ENCODE measurements around the gene SLC11A2.

SLC11A2 gene

DNA sequence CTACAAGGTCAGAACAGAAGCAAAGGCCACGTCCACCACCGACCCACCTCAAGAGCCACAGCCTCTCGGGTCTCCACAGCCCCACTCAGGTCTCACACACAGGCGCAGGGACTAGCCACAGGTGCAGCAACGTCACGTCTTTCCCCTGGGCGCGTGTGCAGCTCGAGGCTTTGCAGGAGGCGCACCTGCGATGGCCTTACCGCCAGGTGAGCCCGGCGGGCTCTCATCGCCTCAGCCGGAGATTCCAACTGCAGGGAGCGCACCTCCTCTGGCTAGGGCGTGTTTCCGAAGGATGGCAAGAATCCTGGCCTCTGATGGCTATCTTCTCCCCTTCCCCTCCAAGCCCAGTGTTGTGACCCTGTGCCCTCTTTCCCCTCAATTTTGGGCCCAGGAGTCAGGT, 73.7 kb downstream of the SLC11A2 start, which contains the start of gene HIGD1C:
HIGD1C (plus strand) TSS at position 35 of the 400 bp plus-strand sequence. CDS start 1,455 bp downstream, outside the sequence.
- DNase-seq (ENCODE audit: low read depth), result no peak
- TF ChIP-seq CTCF (IDR thresholded peaks at IDR 0.05; ENCODE audit: control insufficient read depth, extremely low read depth, insufficient read depth), result no peak
- no peak within 1 kb of the TSS for H3K4me3 ChIP-seq (ENCODE audit: low read depth, low read length)

DNA sequence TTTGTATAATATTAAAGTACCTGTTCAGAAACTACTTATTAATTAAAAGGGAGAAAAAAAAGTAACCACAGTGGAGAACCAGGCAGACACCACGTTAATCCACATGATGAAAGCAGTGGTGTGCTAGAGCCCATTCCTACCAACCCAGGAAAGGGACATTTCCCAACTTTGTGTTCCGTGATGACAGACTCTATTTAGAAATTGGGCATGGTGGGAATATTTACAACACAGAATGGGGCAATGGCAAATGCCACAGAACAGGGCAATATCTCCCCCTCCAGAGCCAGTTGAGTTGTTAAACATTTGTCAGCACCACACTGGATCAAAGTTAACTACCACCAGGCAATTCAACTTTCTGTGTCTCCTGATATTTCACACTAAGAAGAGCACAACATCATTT, 75.1 kb downstream of the SLC11A2 start:
- TF ChIP-seq CTCF (IDR thresholded peaks at IDR 0.05; ENCODE audit: control insufficient read depth, extremely low read depth, insufficient read depth), result no peak
- no peak overlapping the region for H3K4me3 ChIP-seq (ENCODE audit: low read depth, low read length)
- DNase-seq (ENCODE audit: low read depth), result no peak

DNA sequence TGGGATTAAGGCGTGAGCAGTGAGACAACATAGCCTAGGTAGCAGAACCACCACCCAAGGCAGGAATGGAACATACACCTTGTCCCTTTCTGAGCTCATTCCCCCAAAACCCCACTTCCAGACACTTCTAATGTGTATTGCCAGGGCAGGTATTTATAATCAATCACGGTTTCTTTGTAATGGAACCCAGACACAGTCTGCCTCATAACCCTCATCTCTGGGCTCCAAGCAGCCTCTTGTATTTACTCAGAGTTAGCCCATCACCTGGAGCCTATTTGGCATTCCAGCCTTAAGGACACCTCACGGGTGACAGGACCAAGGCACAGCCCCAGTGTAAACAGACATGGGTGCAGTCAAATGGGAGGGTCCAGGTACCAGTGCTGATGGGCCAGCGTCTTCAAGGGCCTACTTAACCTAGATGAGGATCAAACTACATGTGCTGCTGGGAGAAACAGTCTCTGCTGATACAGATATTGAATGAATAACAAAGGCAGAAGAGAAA, 76.3 kb downstream of the SLC11A2 start:
- no peak overlapping the region for H3K4me3 ChIP-seq (ENCODE audit: low read depth, low read length)
- no peak for DNase-seq (ENCODE audit: low read depth)
- TF ChIP-seq CTCF (IDR thresholded peaks at IDR 0.05; ENCODE audit: control insufficient read depth, extremely low read depth, insufficient read depth), result no peak

DNA sequence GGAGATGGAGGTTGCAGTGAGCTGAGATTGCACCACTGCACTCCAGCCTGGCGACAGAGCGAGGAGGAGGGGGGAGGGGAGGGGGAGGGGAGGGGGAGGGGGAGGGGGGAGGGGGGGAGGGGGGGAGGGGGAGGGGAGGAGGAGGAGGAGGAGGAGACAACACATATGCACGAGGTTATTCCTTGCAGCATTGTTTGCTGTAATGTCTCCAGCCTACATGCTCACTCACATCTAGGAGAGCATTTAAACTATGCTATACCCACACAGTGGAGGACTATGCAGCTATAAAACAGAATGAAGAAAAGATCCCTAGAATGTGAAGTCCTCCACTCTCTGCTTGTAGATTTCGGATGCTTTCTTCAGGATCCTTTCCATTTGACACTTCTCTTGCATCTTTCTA, 77.4 kb downstream of the SLC11A2 start:
- H3K4me3 ChIP-seq (ENCODE audit: low read depth, low read length), result no peak overlapping the region
- no peak for TF ChIP-seq CTCF (IDR thresholded peaks at IDR 0.05; ENCODE audit: control insufficient read depth, extremely low read depth, insufficient read depth)
- DNase-seq (ENCODE audit: low read depth), result no peak

- TF ChIP-seq CTCF (IDR thresholded peaks at IDR 0.05; ENCODE audit: control insufficient read depth, extremely low read depth, insufficient read depth), result no peak
- no peak for DNase-seq (ENCODE audit: low read depth)
- no peak overlapping the region for H3K4me3 ChIP-seq (ENCODE audit: low read depth, low read length)
Measured at GRCh38 chr12:50947933-50948626, 78.1 kb downstream of the SLC11A2 start.

DNA sequence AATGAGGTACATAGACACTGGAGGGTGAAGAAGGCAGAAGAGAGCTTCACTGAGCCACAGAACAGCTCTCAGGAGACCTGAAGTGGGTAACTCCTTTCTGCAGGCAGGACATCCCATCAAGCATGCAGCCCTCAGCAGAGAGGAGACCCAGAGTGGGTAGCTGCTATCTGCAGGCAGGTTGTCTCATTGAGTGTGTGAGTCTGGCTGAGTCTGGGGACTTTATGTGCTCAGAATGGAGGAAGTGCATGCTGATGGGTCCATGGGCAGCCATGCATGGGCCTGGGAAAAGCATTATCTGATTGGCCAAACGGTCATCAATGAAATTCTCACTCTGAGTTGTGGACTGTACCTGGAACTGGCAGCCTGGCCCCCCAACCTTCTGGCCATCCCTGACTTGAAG, 88.5 kb downstream of the SLC11A2 start:
- H3K4me3 ChIP-seq (ENCODE audit: low read depth, low read length), result no peak overlapping the region
- DNase-seq (ENCODE audit: low read depth), result no peak
- no peak for TF ChIP-seq CTCF (IDR thresholded peaks at IDR 0.05; ENCODE audit: control insufficient read depth, extremely low read depth, insufficient read depth)
